Measurements from ENCODE around the gene PLEKHG4B.

- TF ChIP-seq CTCF (IDR thresholded peaks at IDR 0.05; ENCODE audit: low read depth, low read length) = no peak
- no peak for TF ChIP-seq EZH2phosphoT487 (IDR thresholded peaks at IDR 0.05; ENCODE audit: low read depth)
Measured at GRCh38 chr5:162565-163337, 70.8 kb downstream of the PLEKHG4B start.

All from OCI-LY3 (cell line).